Posterior vena cava (tissue), 2 donors: ENCODE data around the gene GTF2IRD2. TPM values are rescaled to one million over a fixed set of nuclear protein-coding genes. Genes with fewer than 3 reads are reported as not detected.
"Not testable (repeated sequence)": the region's sequence is repeated elsewhere in the genome, so short reads cannot be mapped to it uniquely, and the experiment has no call there.

ENCODE experiments used
- DNase-seq: peaks from one replicate; pipeline ENCODE4 v3.0.0-alpha.2; 2020; ENCODE audit warnings: low spot score
- intact Hi-C, 2 donors: fragments of 100-400 bp; cut with DNase I; formaldehyde crosslinking; loops; one replicate each; pipeline versions ENCODE4 v1.14.1 to v1.14.2; 2022 to 2023
- total RNA-seq, 2 donors: library from RNA; stranded (reverse); fragmentation: NEBNext Ultra II Directional; extraction: Animal tissue kit (Norgen Biotek cat#: 25700); gene quantifications; one replicate each; pipeline ENCODE4 v1.2.1, GENCODE V29; 2021
- donor health status: DM: yes; HTN: yes; CAD: no.
- donor health status: DM: yes; HTN: yes; CAD: no.

Gene GTF2IRD2
- total RNA-seq, 2 donors from 2014 or later: 18.9 to 22.4 TPM

DNA sequence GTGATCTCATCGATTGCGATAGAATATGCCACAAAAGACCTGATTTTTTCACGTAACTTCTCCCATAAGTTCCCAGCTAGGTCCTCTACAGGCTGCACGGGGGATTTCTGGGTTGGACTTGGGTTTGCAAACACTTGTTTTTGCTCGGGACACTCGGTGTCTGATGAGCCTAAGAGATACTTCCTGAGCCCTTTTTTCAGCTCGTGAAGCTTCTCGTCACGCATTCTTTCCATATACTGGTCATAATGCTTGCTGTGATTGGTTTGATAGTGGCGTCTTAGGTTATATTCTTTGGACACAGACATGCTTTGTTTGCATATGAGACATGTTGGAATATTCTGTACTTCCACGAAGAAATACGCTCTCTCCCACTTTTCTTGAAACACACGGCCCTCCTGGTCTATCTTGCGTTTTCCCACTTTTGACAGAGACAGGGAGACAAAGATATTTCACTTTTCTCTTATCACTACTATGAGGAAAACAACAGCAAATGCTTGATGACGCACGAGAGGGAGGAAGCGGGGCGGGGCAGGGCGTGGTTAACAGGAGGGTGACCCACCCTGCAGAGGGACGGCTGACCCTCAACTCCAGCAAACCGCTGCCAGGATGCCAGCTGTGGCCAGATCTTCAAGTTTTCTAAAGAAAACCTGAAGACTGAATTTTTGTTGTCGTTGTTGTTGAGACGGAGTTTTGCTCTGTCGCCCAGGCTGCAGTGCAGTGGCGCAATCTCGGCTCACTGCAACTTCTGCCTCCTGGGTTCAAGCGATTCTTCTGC is 53.4 kb downstream of the GTF2IRD2 start:
- intact Hi-C loops: not testable (repeated sequence)
- DNase-seq: peak; percentile 5

DNA sequence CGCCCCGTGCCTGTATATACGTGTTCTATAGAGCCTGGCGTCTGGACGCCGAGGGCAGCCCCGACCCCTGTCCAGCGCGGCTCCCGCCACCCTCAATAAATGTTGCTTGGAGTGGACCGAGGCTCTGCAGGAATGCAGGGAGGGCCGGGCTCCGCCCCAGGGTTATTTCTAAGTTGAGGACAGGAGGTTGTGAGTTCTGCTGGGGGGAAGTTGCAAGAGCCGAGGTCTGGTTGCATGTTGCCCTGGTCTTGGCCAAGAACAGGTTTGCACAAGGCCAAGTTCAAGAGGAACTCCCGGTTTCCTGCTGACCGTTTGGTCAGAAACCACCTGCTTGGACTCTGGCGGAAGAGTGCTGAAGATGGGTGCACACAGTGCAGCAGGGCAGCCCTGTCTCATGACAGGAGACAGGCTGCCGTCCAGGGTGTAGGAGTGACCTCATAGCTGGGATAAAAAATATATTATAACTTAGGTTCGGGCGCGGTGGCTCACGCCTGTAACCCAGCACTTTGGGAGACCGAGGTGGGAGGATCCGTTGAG is 62.1 kb downstream of the GTF2IRD2 start:
- DNase-seq, intact Hi-C loops: not testable (repeated sequence)

DNA sequence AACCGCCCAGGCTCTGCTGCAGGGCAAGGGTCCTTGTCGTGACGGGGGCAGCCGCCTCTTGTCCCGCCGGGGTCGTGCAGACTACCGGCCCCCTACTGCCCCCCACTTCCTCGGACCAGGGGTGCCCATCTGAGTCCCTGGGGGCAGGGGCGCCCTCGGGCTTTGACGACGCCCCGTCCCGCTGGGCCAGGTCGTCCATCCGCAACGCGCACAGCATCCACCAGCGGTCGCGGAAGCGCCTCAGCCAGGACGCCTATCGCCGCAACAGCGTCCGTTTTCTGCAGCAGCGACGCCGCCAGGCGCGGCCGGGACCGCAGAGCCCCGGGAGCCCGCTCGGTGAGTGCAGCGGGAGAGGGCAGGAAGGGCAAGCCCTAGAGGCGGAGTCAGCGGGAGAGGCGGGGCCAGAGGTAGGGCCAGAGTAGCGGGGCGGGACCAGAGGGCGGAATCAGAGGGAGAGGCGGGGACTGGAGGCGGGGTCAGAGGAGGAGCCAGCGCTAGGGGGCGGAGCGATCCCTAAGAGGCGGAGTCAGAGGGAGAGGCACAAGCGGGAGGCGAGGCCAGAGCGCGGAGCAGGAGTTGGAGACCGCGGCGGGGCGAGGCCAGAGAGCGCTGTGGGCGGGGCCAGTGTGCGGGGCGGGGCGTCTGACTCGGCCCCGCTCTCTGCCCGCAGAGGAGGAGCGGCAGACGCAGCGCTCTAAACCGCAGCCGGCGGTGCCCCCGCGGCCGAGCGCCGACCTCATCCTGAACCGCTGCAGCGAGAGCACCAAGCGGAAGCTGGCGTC is 62.8 kb downstream of the GTF2IRD2 start:
- DNase-seq: peak; percentile 98
- intact Hi-C loops: not testable (repeated sequence)

DNA sequence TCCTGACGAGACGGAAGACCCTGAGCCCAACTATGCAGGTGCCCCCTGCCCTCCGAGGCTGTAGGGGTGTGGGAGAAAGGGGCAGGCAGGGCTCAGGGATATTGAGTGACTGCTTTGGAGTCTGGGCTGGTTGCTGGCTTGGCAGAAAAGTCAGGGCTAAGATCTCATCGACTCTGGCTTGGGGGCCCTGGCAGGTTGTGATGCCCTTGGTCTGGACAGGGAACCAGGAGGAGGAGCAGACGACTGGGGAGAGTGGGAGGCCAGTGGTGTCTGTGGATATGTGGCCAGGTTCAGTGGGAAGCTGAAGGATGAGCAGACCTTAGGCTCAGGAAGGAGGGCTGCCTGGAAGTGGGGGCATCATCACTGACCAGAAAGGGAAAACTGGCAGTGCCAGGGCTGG is 67.8 kb downstream of the GTF2IRD2 start:
- peak; percentile 24 for DNase-seq
- intact Hi-C loops: not testable (repeated sequence)

DNA sequence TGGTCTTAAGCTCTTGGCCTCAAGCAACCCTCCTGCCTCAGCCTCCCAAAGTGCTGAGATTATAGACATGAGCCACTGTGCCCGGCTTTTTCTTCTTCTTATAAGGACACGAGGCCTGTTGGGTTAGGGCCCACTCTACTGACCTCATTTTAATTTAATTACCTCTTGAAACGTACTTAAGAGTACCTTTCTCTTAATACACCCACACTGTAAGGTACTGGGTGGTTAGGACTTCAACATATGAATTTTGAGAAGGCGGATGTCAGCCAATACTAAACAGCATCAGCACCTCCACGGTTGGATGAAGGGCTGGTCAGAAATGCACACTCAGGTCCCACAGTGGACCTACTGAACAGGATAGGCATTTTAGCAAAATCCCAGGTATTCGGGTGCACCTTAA is 69.7 kb downstream of the GTF2IRD2 start:
- intact Hi-C loops: not testable (repeated sequence)
- DNase-seq: peak; percentile 1

DNA sequence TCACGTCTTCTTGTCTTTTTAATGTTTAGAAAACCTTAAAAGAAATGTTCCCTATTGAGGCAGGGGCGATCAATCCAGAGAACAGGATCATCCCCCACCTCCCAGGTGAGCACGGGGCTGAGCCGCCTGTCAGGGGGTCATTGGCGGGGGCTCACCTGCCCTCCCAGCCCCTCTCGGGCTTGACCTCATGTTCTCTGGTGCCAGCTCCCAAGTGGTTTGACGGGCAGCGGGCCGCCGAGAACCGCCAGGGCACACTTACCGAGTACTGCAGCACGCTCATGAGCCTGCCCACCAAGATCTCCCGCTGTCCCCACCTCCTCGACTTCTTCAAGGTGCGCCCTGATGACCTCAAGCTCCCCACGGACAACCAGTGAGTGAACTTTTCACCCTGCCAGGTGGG is 72.4 kb downstream of the GTF2IRD2 start:
- intact Hi-C loops: not testable (repeated sequence)
- peak; percentile 41 for DNase-seq

DNA sequence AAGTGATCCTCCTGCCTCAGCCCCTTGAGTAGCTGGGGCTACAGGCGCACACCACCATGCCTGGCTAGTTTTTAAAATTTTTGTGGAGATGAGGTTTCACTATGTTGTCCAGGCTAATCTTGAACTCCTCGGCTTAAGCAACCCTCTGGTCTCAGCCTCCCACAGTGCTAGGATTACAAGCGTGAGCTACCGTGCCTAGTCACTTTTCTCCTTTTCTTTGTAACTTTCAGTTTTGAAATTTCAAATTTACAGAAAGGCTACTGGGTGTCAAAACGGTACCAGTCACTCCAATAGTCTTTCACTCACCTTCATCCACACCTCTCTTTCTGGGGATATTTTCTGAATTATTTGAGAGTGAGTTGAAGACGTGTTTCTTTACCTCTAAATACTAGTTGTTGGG is 76.3 kb downstream of the GTF2IRD2 start:
- intact Hi-C loops, DNase-seq: not testable (repeated sequence)

DNA sequence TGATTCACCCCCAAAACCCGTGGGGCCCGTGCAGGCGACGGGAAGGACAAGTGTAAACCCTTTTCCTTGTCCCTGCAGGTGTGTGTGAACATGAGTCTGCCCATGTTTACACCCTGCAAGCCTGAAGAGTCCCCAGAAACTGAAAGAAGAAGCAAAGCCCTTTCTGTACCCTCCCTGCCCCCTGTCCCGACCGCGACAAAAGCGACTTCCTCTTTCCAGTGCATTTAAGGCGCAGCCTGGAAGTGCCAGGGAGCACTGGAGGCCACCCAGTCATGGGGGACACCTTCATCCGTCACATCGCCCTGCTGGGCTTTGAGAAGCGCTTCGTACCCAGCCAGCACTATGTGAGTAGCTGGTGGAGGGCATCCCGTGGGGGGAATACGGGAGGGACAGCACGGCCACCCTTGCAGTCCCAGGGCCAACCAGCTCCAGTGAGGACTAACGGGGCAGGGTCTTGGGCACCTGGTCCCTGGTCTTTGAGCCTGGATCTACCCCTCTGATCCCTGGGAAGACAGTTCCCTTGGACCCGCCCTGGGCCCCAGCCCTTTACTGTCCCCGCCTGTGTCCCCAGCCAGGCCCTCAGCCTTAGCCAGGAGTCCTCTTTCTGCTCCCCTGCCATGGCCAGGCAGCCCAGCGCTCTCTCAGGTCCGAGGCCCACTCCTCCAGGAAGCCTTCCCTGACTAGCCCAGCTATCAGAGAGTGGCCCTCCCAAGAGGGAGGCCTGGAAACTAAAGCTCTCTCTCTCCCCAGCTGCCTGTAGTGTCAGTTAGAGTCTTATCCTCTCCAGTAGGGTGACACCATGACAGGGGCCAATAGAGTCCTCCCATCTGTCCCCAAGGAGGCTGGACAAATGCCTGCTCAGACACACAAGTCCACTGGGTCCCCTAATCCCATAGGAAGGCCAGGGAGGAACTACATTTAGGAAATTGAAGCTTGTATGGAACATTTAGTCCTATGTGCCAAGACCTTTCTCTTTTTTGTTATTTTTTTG is 77.3 kb downstream of the GTF2IRD2 start, which contains the start of gene NCF1:
Gene NCF1 (plus strand): TSS at position 252 of the 991 bp plus-strand sequence. CDS start 21 bp downstream, at position 273.
- intact Hi-C loops: not testable (repeated sequence)

DNA sequence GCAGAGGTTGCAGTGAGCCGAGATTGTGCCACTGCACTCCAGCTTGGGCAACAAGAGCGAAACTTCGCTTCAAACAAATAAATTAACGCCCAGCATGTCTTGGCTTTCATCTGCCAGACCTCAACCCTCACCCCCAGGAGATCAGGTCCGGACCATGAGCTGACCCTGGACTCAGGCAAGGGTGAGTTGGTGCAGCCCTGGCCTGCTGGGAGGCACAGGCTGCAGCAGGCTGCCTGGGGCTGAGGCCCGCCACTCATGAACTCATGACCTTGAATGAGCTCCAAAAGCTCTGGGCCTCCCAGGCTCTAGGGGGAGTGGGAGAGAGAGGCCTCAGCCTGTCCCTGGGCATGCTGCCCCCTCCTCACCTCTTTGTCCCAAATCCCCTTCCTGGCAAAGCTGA is 79.3 kb downstream of the GTF2IRD2 start:
- intact Hi-C loops: not testable (repeated sequence)
- peak; percentile 80 for DNase-seq

More for the DNA sequence above, 77.3 kb downstream of the GTF2IRD2 start, which contains the start of gene NCF1:
- not testable (repeated sequence) for DNase-seq

DNA sequence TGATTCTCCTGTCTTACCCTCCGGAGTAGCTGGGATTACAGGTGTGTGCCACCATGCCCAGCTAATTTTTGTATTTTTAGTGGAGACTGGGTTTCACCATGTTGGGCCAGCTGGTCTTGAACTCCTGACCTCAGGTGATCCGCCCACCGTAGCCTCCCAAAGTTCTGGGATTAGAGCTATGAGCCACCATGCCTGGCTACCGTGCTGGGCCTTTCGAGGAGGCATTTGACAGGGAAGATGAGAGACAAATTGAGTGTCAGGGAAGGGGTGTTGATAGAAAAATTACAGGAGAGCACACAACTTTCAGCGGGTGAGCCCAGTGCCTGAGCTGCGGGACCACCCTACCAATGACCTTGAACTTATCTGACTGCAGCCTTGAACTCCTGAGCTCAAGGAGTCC is 81.3 kb downstream of the GTF2IRD2 start:
- intact Hi-C loops, DNase-seq: not testable (repeated sequence)

DNA sequence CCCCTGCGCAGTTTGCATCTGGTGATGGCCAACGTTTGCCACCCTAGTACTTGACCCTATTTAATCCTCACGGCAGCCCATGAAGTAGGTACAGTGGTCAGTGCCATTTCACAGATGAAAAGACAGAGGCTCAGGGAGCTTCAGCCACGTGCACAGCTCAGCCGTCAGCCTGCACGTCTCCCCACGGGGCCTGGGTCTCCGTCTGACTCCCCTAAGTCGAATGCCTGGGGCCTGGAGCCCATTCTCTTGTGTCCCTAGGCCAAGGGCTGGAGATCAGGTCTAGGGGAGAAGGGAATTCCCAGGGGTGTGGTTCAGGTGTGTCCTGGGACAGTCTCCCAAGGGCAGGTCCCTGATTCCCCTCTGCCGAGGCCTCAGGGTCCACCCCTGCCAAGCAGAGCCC is 84.4 kb downstream of the GTF2IRD2 start:
- DNase-seq, intact Hi-C loops: not testable (repeated sequence)

DNA sequence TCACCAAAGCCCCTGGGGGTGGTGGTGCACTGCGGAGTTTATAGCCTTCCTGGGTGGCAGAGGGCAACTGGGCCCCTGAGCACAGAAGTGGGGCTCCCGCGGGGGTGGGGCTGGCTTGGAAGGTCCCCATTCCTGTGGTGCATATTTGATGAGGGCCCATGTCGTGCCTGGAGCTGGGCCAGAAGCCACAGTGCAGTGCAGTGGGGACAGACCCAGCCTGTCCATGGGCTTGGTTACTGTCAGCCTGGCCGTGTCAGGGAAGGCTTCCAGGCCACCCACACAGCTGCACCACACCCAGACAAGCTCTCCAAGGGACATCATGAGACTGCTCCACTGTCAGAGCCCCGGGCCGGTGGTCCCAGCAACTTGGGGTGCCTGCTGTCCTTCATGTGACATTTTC is 84.9 kb downstream of the GTF2IRD2 start:
- intact Hi-C loops, DNase-seq: not testable (repeated sequence)

DNA sequence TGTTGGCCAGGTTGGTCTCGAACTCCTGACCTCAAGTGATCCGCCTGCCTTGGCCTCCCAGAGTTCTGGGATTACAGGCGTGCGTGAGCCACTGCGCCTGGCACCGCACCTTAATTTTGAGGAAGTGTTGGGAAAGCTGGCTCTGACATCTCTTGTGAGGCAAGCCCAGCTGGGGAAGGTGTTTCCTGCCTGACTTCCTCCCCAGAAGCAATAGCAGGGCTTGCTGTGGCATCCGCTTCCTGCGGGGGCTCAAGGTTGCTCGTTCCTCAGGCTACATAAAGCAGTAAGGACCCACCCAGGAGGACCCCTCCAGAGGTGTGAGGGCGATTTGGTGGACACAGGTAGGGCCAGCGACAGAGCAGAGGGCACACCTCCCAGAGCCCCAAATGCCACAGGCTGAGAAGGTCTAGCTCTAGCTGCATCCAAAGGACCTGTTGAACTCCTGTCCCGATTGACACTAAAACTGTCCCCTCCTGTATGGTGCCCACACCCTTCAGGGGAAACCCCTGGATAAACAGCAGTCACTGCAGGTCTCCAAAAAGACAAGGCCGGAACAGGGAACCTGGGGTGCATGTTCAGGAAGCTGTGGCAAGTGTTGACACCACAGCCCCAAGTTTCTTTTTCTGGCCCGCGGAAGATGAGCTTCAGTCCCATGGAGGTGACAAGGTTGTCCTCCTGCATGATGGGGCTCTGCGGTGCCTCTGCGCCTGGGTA is 86.0 kb downstream of the GTF2IRD2 start:
- intact Hi-C loops, DNase-seq: not testable (repeated sequence)

DNA sequence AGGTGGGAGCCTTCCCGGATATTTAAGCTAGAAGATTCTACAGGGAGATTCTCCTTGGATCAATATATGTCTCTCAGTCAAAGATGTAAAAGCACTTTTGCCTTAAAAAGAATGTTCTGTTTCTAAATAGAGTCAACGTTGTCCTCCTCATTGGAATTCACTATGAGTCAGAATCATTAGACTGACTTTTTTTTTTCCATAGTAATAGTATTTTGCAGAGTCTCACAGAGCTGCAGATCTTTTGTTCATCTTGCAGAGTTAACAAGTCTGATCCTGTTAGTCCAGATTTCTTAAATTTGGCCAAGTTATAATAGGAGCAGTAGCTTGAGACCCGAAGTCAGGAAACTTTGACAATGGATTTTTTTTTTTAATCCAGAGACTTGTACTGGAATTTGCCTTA is 92.4 kb downstream of the GTF2IRD2 start:
- intact Hi-C loops, DNase-seq: not testable (repeated sequence)

DNA sequence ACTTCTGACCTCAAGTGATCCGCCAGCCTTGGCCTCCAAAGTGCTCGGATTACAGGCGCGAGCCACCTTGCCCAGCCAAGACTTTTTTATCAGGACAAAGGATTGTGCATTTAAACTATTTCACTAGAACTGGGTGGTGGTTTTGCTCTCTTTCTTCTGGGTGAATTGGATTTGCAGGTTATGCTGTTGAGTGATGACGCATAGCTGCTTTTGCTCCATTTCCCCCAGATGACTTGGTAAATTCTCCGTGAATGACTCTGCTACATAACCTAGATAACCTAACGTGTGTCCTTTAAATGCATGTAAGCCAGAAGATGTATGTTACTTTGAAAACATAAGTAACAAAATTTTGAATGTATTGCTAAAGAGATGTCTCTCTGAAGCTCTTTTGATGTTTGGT is 93.1 kb downstream of the GTF2IRD2 start:
- intact Hi-C loops, DNase-seq: not testable (repeated sequence)

DNA sequence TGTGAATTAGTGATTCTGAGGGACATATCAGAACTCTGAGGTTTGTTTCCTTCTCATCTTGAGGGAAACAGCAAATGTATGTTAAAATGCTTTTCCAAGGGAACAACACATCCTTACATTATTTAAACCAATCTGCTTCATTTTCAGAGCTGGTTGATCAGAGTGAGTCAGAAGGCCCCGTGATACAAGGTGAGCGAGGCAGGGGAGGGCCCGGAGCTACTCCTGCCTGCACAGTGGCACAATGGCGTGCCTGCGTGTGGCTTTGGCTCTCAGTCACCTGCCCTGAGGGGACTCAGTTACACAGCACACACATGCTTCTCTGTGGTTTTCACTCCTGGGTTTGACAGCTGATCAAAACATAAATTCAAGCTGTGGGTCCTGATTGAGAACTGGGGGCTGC is 94.7 kb downstream of the GTF2IRD2 start:
- intact Hi-C loops, DNase-seq: not testable (repeated sequence)

DNA sequence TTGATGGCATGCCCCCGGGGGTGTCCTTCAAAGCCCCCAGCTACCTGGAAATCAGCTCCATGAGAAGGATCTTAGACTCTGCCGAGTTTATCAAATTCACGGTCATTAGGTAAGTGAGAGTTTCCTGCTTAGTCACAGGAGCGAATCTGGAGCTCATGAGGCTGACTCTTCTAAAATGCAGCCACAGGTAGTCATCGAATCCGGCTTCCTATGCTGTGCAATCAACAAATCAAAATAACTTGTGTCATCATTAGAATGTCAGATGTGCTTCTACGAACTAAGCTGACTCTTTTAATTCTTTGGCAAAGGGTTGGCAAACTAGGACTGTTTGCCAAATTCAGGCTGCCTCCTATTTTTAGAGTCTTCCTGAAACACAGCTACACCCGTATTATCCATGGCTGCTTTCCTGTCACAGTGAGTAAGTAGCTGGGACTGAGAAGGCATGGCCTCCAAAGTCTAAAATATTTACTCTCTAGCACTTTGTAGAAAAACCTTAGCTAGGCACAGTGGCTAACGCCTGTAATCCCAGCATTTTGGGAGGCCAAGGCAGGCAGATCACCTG is 97.4 kb downstream of the GTF2IRD2 start:
- DNase-seq, intact Hi-C loops: not testable (repeated sequence)
